B cell (primary cell): ENCODE data around the gene CLCN5. TPM values are rescaled to one million over a fixed set of nuclear protein-coding genes. Genes with fewer than 3 reads are reported as not detected.

Experiments
- ATAC-seq: fragments of 200-7000 bp; cut with Tn5 transposase; one replicate; pipeline ENCODE4 v1.10.0; 2021; ENCODE audit warnings: low read depth, mild to moderate bottlenecking, moderate number of reproducible peaks, moderate library complexity
- CTCF ChIA-PET: fragments of 350-600 bp; sonication (Branson Sonifier 250); formaldehyde crosslinking; loops from one replicate; lab custom pipeline; 2021; ENCODE audit warnings: antibody characterized with exemption, inconsistent platforms; lab: Charles Lee
- POLR2A ChIA-PET: fragments of 350-600 bp; sonication (Branson Sonifier 250); formaldehyde crosslinking; loops from one replicate; lab custom pipeline; 2021; ENCODE audit warnings: antibody characterized with exemption; lab: Charles Lee
- DNase-seq: peaks from one replicate; pipeline ENCODE4 v3.0.0; 2013
- H2AFZ ChIP-seq: 2 replicates; pipeline ENCODE4 v1.6.1; 2012; ENCODE audit warnings: mild to moderate bottlenecking, low read depth, low read length; ENCODE audit not compliant: insufficient read depth, poor library complexity, severe bottlenecking
- H3K27ac ChIP-seq, 2 donors: 1 replicate in 1 of 2; 2 replicates in 1 of 2; pipeline ENCODE4 v1.5.1; 2012 to 2013; ENCODE audit warnings: low read length in 2 of 2, mild to moderate bottlenecking in 2 of 2, moderate library complexity in 1 of 2
- H3K27me3 ChIP-seq, 4 experiments: fragments of 200-600 bp in 1 of 4; sonication (generic) in 1 of 4; replicated peaks in 1 of 4; 1 replicate in 2 of 4; 2 replicates in 2 of 4; pipeline versions ENCODE4 v1.6.1 to v1.7.0; 2013 to 2016; ENCODE audit warnings: low read length in 3 of 4, mild to moderate bottlenecking in 2 of 4, mixed read lengths in 1 of 4, moderate library complexity in 1 of 4; ENCODE audit not compliant: insufficient read depth in 4 of 4, control insufficient read depth in 3 of 4; ENCODE audit errors: control extremely low read depth in 1 of 4
- H3K36me3 ChIP-seq, 2 experiments: replicated peaks in 1 of 2; 1 replicate in 1 of 2; 2 replicates in 1 of 2; pipeline versions ENCODE4 v1.6.1 to v1.7.1; 2013; ENCODE audit warnings: low read length in 1 of 2; ENCODE audit not compliant: insufficient read depth in 2 of 2, control insufficient read depth in 1 of 2; ENCODE audit errors: control extremely low read depth in 1 of 2, extremely low read depth in 1 of 2
- H3K4me1 ChIP-seq, 2 donors: fragments of 200-600 bp in 1 of 2; sonication (generic) in 1 of 2; 1 replicate in 1 of 2; 2 replicates in 1 of 2; pipeline versions ENCODE4 v1.5.1 to v1.6.1; 2013 to 2017; ENCODE audit warnings: low read length in 2 of 2; ENCODE audit not compliant: control insufficient read depth in 2 of 2, insufficient read depth in 2 of 2
- H3K4me2 ChIP-seq: replicated peaks from 2 replicates; pipeline ENCODE3; 2012; ENCODE audit warnings: mild to moderate bottlenecking, low read depth, low read length; ENCODE audit not compliant: poor library complexity, severe bottlenecking
- H3K4me3 ChIP-seq, 5 experiments: fragments of 200-600 bp in 1 of 5; sonication (generic) in 1 of 5; 1 replicate in 3 of 5; 2 replicates in 2 of 5; pipeline versions ENCODE4 v1.5.1 to v1.7.0; 2011 to 2016; ENCODE audit warnings: low read length in 4 of 5, mild to moderate bottlenecking in 4 of 5, low read depth in 2 of 5, control low read depth in 1 of 5, moderate library complexity in 1 of 5; ENCODE audit not compliant: insufficient read depth in 1 of 5; ENCODE audit errors: control extremely low read depth in 1 of 5, extremely low read depth in 1 of 5
- H3K79me2 ChIP-seq: fragments of 200-600 bp; sonication (generic); one replicate; pipeline ENCODE4 v1.6.0; 2016; ENCODE audit warnings: low read length; ENCODE audit not compliant: control insufficient read depth, insufficient read depth
- H3K9ac ChIP-seq: fragments of 200-600 bp; sonication (generic); 2 replicates; pipeline ENCODE4 v1.6.1; 2017; ENCODE audit warnings: mild to moderate bottlenecking, low read length, moderate library complexity
- H3K9me3 ChIP-seq, 3 donors: one replicate each; pipeline versions ENCODE4 v1.6.1 to v1.7.1; 2013; ENCODE audit warnings: low read length in 2 of 3; ENCODE audit not compliant: control insufficient read depth in 2 of 3, insufficient read depth in 1 of 3; ENCODE audit errors: control extremely low read depth in 1 of 3
- H4K20me1 ChIP-seq: 2 replicates; pipeline ENCODE4 v1.6.0; 2012; ENCODE audit warnings: mild to moderate bottlenecking, low read length; ENCODE audit not compliant: insufficient read depth, control insufficient read depth, poor library complexity, severe bottlenecking
- H3K27ac Mint-ChIP-seq: one replicate; pipeline ENCODE4 v1.8.0; 2021; ENCODE audit warnings: mixed read lengths
- H3K27me3 Mint-ChIP-seq: one replicate; pipeline ENCODE4 v1.8.0; 2021; ENCODE audit warnings: mixed read lengths
- H3K4me1 Mint-ChIP-seq: one replicate; pipeline ENCODE4 v1.8.0; 2021; ENCODE audit warnings: mixed read lengths
- H3K4me3 Mint-ChIP-seq: one replicate; pipeline ENCODE4 v1.8.0; 2021; ENCODE audit warnings: mixed read lengths
- H3K9me3 Mint-ChIP-seq: one replicate; pipeline ENCODE4 v1.8.0; 2022; ENCODE audit warnings: mixed read lengths; ENCODE audit not compliant: insufficient read depth
- CTCF ChIP-seq: fragments of 200-600 bp; IDR thresholded peaks from one replicate; pipeline ENCODE4 v1.8.0; 2022; ENCODE audit warnings: antibody characterized with exemption, mild to moderate bottlenecking
- EZH2 ChIP-seq: IDR thresholded peaks from 2 replicates; pipeline ENCODE4 v1.6.1; 2012; ENCODE audit warnings: borderline replicate concordance, low read depth, mild to moderate bottlenecking, moderate library complexity, low read length; ENCODE audit not compliant: insufficient read depth, poor library complexity, severe bottlenecking
- WGBS: methylation state at CpG from one replicate; pipeline ENCODE4 v1.1.5; 2013; ENCODE audit warnings: missing lambda C conversion rate; ENCODE audit not compliant: insufficient coverage; 5-methylcytosine and 5-hydroxymethylcytosine counted together
- intact Hi-C: fragments of 100-400 bp; cut with micrococcal nuclease; formaldehyde crosslinking; loops from one replicate; pipeline ENCODE4 v1.10.0; 2022
- polyA plus RNA-seq: library from polyadenylated mRNA; depleted of rRNA; stranded (reverse); fragments of >200 nt; gene quantifications from 2 replicates; pipeline ENCODE4 v1.2.3, GENCODE V29; 2012
- total RNA-seq, 2 donors: library from RNA; stranded (reverse); fragments of 120-200 nt in 1 of 2; gene quantifications; 1 replicate in 1 of 2; 2 replicates in 1 of 2; pipeline versions ENCODE4 v1.2.3 to v1.2.4, GENCODE V29; 2013 to 2022

Gene CLCN5
- total and polyA plus RNA-seq, 2 donors (not counting 1 experiment from before 2014, with no cell fraction given) = 0.55 to 3.6 TPM

DNA sequence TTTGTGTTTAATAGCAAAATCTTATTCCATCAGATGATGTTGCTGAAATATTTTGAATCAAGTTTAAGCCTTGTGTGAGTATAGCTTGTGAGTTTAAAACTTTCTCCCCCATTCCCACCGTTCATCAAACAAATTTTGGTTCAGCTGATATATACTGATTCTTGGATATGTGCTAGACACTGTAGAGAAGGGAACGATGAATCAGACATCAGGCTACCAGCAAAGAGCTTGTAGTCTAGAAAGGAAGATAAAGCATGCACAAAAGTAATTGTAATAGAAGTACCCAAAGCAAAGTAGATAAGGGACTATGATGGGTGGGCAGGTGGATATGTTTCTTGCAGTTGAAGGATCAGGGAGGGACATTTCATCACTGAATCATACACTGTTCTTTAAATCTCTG is 146.5 kb downstream of the CLCN5 start:
- no peak overlapping the region for H3K4me3 Mint-ChIP-seq
- no peak overlapping the region for H3K4me2 ChIP-seq
- no peaks in the 10 kb centered on the region for H3K79me2 ChIP-seq
- H3K9ac ChIP-seq = no peak overlapping the region
- intact Hi-C loops = no loop called here
- no peaks in the 10 kb centered on the region for H3K9me3 Mint-ChIP-seq
- no peak for ATAC-seq
- H2AFZ ChIP-seq = no peak overlapping the region
- ChIA-PET POLR2A (no interaction called here), CTCF (no interaction called here)
- no peaks in the 10 kb centered on the region for H3K9me3 ChIP-seq
- no peak for DNase-seq
- H3K4me3 ChIP-seq = no peak overlapping the region
- H3K4me1 Mint-ChIP-seq = peaks cover 12% of the 10 kb centered on the region
- WGBS = no CpG with 5 or more reads among the region's 2 CpGs
- peaks cover 3 to 8% of the 10 kb centered on the region in 2 donors for H3K4me1 ChIP-seq
- no peaks in the 10 kb centered on the region for H3K27me3 Mint-ChIP-seq
- TF ChIP-seq EZH2 (no peak), CTCF (no peak)
- no peaks in the 10 kb centered on the region for H4K20me1 ChIP-seq
- no peak overlapping the region for H3K27ac ChIP-seq
- no peaks in the 10 kb centered on the region for H3K27me3 ChIP-seq
- no peaks in the 10 kb centered on the region for H3K36me3 ChIP-seq
- no peak overlapping the region for H3K27ac Mint-ChIP-seq

DNA sequence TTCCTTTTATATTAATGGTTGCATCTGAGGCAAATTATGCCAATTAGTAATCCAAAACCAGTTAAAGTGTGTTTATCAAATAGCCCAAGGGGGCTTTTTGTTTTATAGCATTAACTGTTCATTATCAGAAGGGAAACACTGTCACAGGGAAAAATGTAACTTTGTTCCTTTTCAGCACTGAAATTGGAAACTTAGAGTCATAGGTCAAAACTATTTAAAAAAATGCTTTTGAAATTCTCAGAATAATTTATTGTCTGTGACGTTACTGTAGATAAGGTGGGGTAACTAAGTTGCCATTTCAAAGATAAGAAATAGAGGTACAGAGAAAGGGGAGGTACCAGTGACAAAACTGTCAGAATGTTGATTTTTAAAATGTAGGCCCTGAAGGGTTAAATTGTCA is 149.1 kb downstream of the CLCN5 start:
- Histone ChIP-seq H3K4me1 (peaks cover 12 to 19% of the 10 kb centered on the region in 2 donors), H3K27ac (no peak overlapping the region), H3K4me3 (no peak overlapping the region), H3K27me3 (no peaks in the 10 kb centered on the region), H3K36me3 (no peaks in the 10 kb centered on the region), H3K9me3 (no peaks in the 10 kb centered on the region), H4K20me1 (no peaks in the 10 kb centered on the region), H2AFZ (no peak overlapping the region), H3K9ac (no peak overlapping the region), H3K79me2 (no peaks in the 10 kb centered on the region), H3K4me2 (no peak overlapping the region)
- no peaks in the 10 kb centered on the region for H3K27me3 Mint-ChIP-seq
- CTCF ChIA-PET = no interaction called here
- ATAC-seq (no peak), DNase-seq (no peak)
- no peak overlapping the region for H3K27ac Mint-ChIP-seq
- H3K4me1 Mint-ChIP-seq = peaks cover 24% of the 10 kb centered on the region
- POLR2A ChIA-PET = no interaction called here
- intact Hi-C loops = no loop called here
- H3K4me3 Mint-ChIP-seq = no peak overlapping the region
- no CpG with 5 or more reads among the region's 1 CpG for WGBS
- no peak for TF ChIP-seq CTCF
- TF ChIP-seq EZH2 = no peak
- no peaks in the 10 kb centered on the region for H3K9me3 Mint-ChIP-seq
